Stomach (tissue), 9 donors: ENCODE measurements around the gene DLGAP1. TPM values are rescaled to one million over a fixed set of nuclear protein-coding genes. Genes with fewer than 3 reads are reported as not detected.

Experiments
- DNase-seq, 2 donors: peaks; one replicate each; pipeline versions ENCODE4 v3.0.0 to v3.0.0-alpha.2; 2013 to 2019
- H3K27ac ChIP-seq, 5 donors: fragments of 200-600 bp in 4 of 5; sonication (generic) in 4 of 5; one replicate each; pipeline ENCODE4 v1.5.1; 2013 to 2019; ENCODE audit warnings: mild to moderate bottlenecking in 1 of 5, moderate library complexity in 1 of 5
- H3K27me3 ChIP-seq, 3 donors: fragments of 200-600 bp; sonication (generic); one replicate each; pipeline ENCODE4 v1.5.1; 2017 to 2019; ENCODE audit warnings: mixed run types in 1 of 3
- H3K36me3 ChIP-seq, 4 donors: fragments of 200-600 bp; sonication (generic); 1 replicate in 3 of 4; 2 replicates in 1 of 4; pipeline ENCODE4 v1.5.1; 2016 to 2019
- H3K4me1 ChIP-seq, 4 donors: fragments of 200-600 bp; sonication (generic); one replicate each; pipeline ENCODE4 v1.5.1; 2016 to 2019
- H3K4me3 ChIP-seq, 4 donors: fragments of 200-600 bp; sonication (generic) in 3 of 4; one replicate each; pipeline ENCODE4 v1.5.1; 2016 to 2019; ENCODE audit warnings: mild to moderate bottlenecking in 1 of 4
- H3K9me3 ChIP-seq, 4 donors: fragments of 200-600 bp; sonication (generic); one replicate each; pipeline ENCODE4 v1.5.1; 2016 to 2019
- CTCF ChIP-seq, 7 experiments: fragments of 450-650 bp in 4 of 7; fragments of 200-600 bp in 3 of 7; sonication (generic) in 3 of 7; IDR thresholded peaks; one replicate each; pipeline ENCODE4 v1.5.1; 2016 to 2019; ENCODE audit warnings: antibody characterized with exemption in 7 of 7, control low read depth in 2 of 7, mild to moderate bottlenecking in 1 of 7
- EP300 ChIP-seq: sonication (generic); formaldehyde crosslinking; IDR thresholded peaks from one replicate; pipeline ENCODE4 v1.6.1; 2017; ENCODE audit warnings: antibody characterized with exemption
- POLR2A ChIP-seq, 4 donors: fragments of 450-650 bp; IDR thresholded peaks; one replicate each; pipeline ENCODE4 v1.6.1; 2016; ENCODE audit warnings: antibody characterized with exemption in 4 of 4, control low read depth in 2 of 4, mild to moderate bottlenecking in 1 of 4, moderate library complexity in 1 of 4
- POLR2AphosphoS5 ChIP-seq, 3 donors: sonication (generic); formaldehyde crosslinking; IDR thresholded peaks; one replicate each; pipeline ENCODE4 v1.6.1; 2016; ENCODE audit warnings: antibody characterized with exemption in 3 of 3
- WGBS, 5 donors: extraction: QIAGEN DNeasy Blood & Tissue Kit in 3 of 5; methylation state at CpG; one replicate each; pipeline versions ENCODE4 v1.1.5 to v1.1.7; 2013 to 2018; 5-methylcytosine and 5-hydroxymethylcytosine counted together
- intact Hi-C: fragments of 100-400 bp; cut with DNase I; formaldehyde crosslinking; loops from one replicate; pipeline ENCODE4 v1.15.1; 2023; ENCODE audit warnings: low total_unique reads
- polyA plus RNA-seq, 3 donors: library from polyadenylated mRNA; stranded (reverse); fragments of 200-250 nt; gene quantifications; one replicate each; pipeline ENCODE4 v1.2.3, GENCODE V29; 2013
- total RNA-seq, 5 donors: library from RNA; depleted of rRNA; stranded (reverse); fragments of >200 nt; gene quantifications; one replicate each; pipeline versions ENCODE4 v1.1.0 to v1.2.3, GENCODE V29; 2014 to 2016
- donor health status: healthy with polysubstance abuse.
- donor health status: Bipolar disorder and iron deficiency.
- donor health status: healthy.

Gene DLGAP1
- total and polyA plus RNA-seq, 8 donors, result 0.06 to 7.0 (median 1.3) TPM; not detected in 1

GRCh38 chr18:4245456-4245855, 209.7 kb downstream of the DLGAP1 start:
- no peak for DNase-seq
- H3K36me3 ChIP-seq, result no peaks in the 10 kb centered on the region
- no peak for TF ChIP-seq CTCF (IDR thresholded peaks at IDR 0.05)
- no peak for TF ChIP-seq POLR2AphosphoS5 (IDR thresholded peaks at IDR 0.05)
- no peak for TF ChIP-seq POLR2A (IDR thresholded peaks at IDR 0.05)
- TF ChIP-seq EP300, result no peak
- WGBS, 5 donors, result 60 to 78% (median 70%) methylated on average over 3 of the region's 3 CpGs
- no peaks in the 10 kb centered on the region for H3K4me1 ChIP-seq
- no peak overlapping the region for H3K27ac ChIP-seq
- no peak overlapping the region for H3K4me3 ChIP-seq
- intact Hi-C loops, result no loop called here
- H3K9me3 ChIP-seq, result no peaks in the 10 kb centered on the region
- H3K27me3 ChIP-seq, result no peaks in the 10 kb centered on the region

GRCh38 chr18:4242431-4243161, 212.5 kb downstream of the DLGAP1 start:
- Histone ChIP-seq H3K9me3 (no peaks in the 10 kb centered on the region), H3K27me3 (no peaks in the 10 kb centered on the region), H3K4me3 (no peak overlapping the region), H3K4me1 (no peaks in the 10 kb centered on the region), H3K27ac (no peak overlapping the region), H3K36me3 (no peaks in the 10 kb centered on the region)
- DNase-seq, result no peak
- WGBS, 5 donors, result 88 to 93% (median 90%) methylated on average over 5 of the region's 5 CpGs
- intact Hi-C loops, result no loop called here
- TF ChIP-seq CTCF (IDR thresholded peaks at IDR 0.05) (no peak), EP300 (no peak), POLR2A (IDR thresholded peaks at IDR 0.05) (no peak), POLR2AphosphoS5 (IDR thresholded peaks at IDR 0.05) (no peak)

- intact Hi-C loops, result no loop called here
- no peaks in the 10 kb centered on the region for H3K36me3 ChIP-seq
- WGBS, 5 donors, result 65 to 72% (median 68%) methylated on average over 6 of the region's 6 CpGs
- DNase-seq, result no peak
- no peaks in the 10 kb centered on the region for H3K9me3 ChIP-seq
- H3K4me3 ChIP-seq, result no peak overlapping the region
- no peaks in the 10 kb centered on the region for H3K4me1 ChIP-seq
- no peaks in the 10 kb centered on the region for H3K27me3 ChIP-seq
- no peak for TF ChIP-seq EP300
- no peak for TF ChIP-seq CTCF (IDR thresholded peaks at IDR 0.05)
- TF ChIP-seq POLR2AphosphoS5 (IDR thresholded peaks at IDR 0.05), result no peak
- no peak for TF ChIP-seq POLR2A (IDR thresholded peaks at IDR 0.05)
- H3K27ac ChIP-seq, result no peak overlapping the region
Observed at GRCh38 chr18:4241090-4241617, 214.0 kb downstream of the DLGAP1 start.

- Histone ChIP-seq H3K27me3 (no peaks in the 10 kb centered on the region), H3K4me1 (no peaks in the 10 kb centered on the region), H3K36me3 (no peaks in the 10 kb centered on the region), H3K9me3 (no peaks in the 10 kb centered on the region), H3K4me3 (no peak overlapping the region), H3K27ac (no peak overlapping the region)
- 62 to 76% (median 71%) methylated on average over 1 of the region's 1 CpG for WGBS, 5 donors
- TF ChIP-seq POLR2AphosphoS5 (IDR thresholded peaks at IDR 0.05) (no peak), CTCF (IDR thresholded peaks at IDR 0.05) (no peak), EP300 (no peak), POLR2A (IDR thresholded peaks at IDR 0.05) (no peak)
- DNase-seq, result no peak
- intact Hi-C loops, result no loop called here
Observed at GRCh38 chr18:4238966-4239365, 216.1 kb downstream of the DLGAP1 start.
